HG02759 (cell line): Measurements from ENCODE around the gene SFT2D2.

ENCODE experiments used
- ATAC-seq: cut with Tn5 transposase; IDR thresholded peaks from one replicate; pipeline ENCODE4 v1.9.1; 2021; ENCODE audit warnings: mild to moderate bottlenecking, moderate library complexity; ENCODE audit not compliant: unreplicated experiment

Gene SFT2D2

DNA sequence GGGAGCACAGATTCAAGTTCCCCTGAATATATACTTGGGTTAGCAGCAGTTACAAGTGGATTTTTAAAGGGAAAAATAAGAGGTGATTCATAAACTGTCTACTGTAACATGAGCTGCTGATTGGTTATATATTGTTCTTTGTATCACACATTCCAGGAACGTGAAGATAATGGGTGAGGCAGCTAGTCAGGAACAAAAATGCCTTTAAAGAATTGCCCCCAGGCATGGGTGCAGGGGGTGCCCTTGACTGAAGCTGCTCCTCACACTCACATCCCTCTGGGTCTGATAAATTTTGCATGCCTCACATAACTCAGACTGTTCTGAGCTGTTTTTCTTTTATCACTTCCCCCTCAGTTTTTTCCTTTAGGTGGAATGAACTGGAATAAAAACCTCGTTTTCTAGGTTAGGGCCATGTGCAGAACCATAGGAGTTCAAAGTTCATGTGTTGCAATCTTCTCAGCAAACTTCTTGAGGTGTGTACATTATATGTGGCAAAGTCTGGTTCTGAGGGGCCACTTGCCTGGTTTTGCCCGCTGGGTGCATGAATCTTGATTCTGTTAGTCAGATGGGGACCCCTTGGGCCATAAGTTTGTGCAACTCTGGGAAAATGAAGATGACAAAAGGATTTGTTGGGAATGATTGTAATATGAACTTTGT lies 76.0 kb downstream of the SFT2D2 start:
- ATAC-seq, result no peak
